CD4-positive, alpha-beta T cell (primary cell): ENCODE measurements around the gene CORO1A. TPM values are rescaled to one million over a fixed set of nuclear protein-coding genes. Genes with fewer than 3 reads are reported as not detected.
"Not testable (repeated sequence)": the region's sequence is repeated elsewhere in the genome, so short reads cannot be mapped to it uniquely, and the experiment has no call there.

Experiments
- ATAC-seq: fragments of 200-7000 bp; cut with Tn5 transposase; one replicate; pipeline ENCODE4 v1.10.0; 2022; ENCODE audit warnings: mild to moderate bottlenecking; ENCODE audit not compliant: poor library complexity
- CTCF ChIA-PET: fragments of 350-600 bp; sonication (Branson Sonifier 250); formaldehyde crosslinking; loops from one replicate; lab custom pipeline; 2021; ENCODE audit warnings: antibody characterized with exemption, inconsistent platforms; lab: Charles Lee
- POLR2A ChIA-PET: fragments of 350-600 bp; sonication (Branson Sonifier 250); formaldehyde crosslinking; loops from one replicate; lab custom pipeline; 2021; ENCODE audit warnings: antibody characterized with exemption, inconsistent platforms; lab: Charles Lee
- DNase-seq, 14 experiments: peaks; one replicate each; pipeline ENCODE4 v3.0.0-alpha.2; 2013 to 2020; ENCODE audit warnings: mixed read lengths in 2 of 14
- H3K27ac ChIP-seq, 2 donors: one replicate each; pipeline versions ENCODE4 v1.5.1 to v1.7.0; 2013; ENCODE audit warnings: low read length in 2 of 2, low read depth in 1 of 2, mild to moderate bottlenecking in 1 of 2
- H3K27me3 ChIP-seq, 2 experiments: 1 replicate in 1 of 2; 2 replicates in 1 of 2; pipeline versions ENCODE4 v1.6.1 to v1.7.0; 2013; ENCODE audit warnings: low read length in 2 of 2, control low read depth in 1 of 2, mild to moderate bottlenecking in 1 of 2, moderate library complexity in 1 of 2; ENCODE audit not compliant: insufficient read depth in 2 of 2, control insufficient read depth in 1 of 2
- H3K36me3 ChIP-seq: one replicate; pipeline ENCODE4 v1.6.1; 2013; ENCODE audit warnings: low read length, control low read depth; ENCODE audit not compliant: insufficient read depth
- H3K4me1 ChIP-seq: one replicate; pipeline ENCODE4 v1.6.1; 2013; ENCODE audit warnings: low read length, control low read depth; ENCODE audit not compliant: insufficient read depth
- H3K4me3 ChIP-seq: one replicate; pipeline ENCODE4 v1.5.1; 2013; ENCODE audit warnings: mild to moderate bottlenecking, low read length, moderate library complexity
- H3K9me3 ChIP-seq, 2 experiments: 1 replicate in 1 of 2; 2 replicates in 1 of 2; pipeline versions ENCODE4 v1.6.1 to v1.7.0; 2013; ENCODE audit warnings: low read length in 2 of 2, mild to moderate bottlenecking in 2 of 2, control low read depth in 1 of 2, moderate library complexity in 1 of 2; ENCODE audit not compliant: control insufficient read depth in 1 of 2, insufficient read depth in 1 of 2
- H3K27ac Mint-ChIP-seq: one replicate; pipeline ENCODE4 v1.8.0; 2020; ENCODE audit warnings: mixed read lengths
- H3K27me3 Mint-ChIP-seq: one replicate; pipeline ENCODE4 v1.8.0; 2021; ENCODE audit warnings: mixed read lengths
- H3K36me3 Mint-ChIP-seq: one replicate; pipeline ENCODE4 v1.8.0; 2021; ENCODE audit warnings: low read depth, mixed read lengths
- H3K4me1 Mint-ChIP-seq: one replicate; pipeline ENCODE4 v1.8.0; 2021; ENCODE audit warnings: low read depth, mixed read lengths
- H3K4me3 Mint-ChIP-seq: one replicate; pipeline ENCODE4 v1.8.0; 2020; ENCODE audit warnings: mild to moderate bottlenecking, mixed read lengths
- H3K9me3 Mint-ChIP-seq: one replicate; pipeline ENCODE4 v1.8.0; 2020; ENCODE audit warnings: mixed read lengths
- intact Hi-C, 2 experiments: fragments of 100-400 bp; cut with DNase I in 1 of 2; cut with micrococcal nuclease in 1 of 2; formaldehyde crosslinking; loops; one replicate each; pipeline versions ENCODE4 v1.15.1 to v1.9.0; 2023 to 2025; cut with DNase I, micrococcal nuclease
- total RNA-seq, 174 experiments: library from RNA in 2 of 174; stranded (reverse) in 2 of 174; gene quantifications; one replicate each; pipeline ENCODE4 v1.2.3 and lab custom pipeline; 2021 to 2026
- TF ChIP-seq, protein P1 (sequence below): fragments of 200-600 bp; IDR thresholded peaks from one replicate; pipeline ENCODE4 v1.8.0; 2022; ENCODE audit warnings: antibody characterized with exemption, mild to moderate bottlenecking

CORO1A gene
- total RNA-seq, 2 experiments from 2014 or later, result 411 to 416 TPM

DNA sequence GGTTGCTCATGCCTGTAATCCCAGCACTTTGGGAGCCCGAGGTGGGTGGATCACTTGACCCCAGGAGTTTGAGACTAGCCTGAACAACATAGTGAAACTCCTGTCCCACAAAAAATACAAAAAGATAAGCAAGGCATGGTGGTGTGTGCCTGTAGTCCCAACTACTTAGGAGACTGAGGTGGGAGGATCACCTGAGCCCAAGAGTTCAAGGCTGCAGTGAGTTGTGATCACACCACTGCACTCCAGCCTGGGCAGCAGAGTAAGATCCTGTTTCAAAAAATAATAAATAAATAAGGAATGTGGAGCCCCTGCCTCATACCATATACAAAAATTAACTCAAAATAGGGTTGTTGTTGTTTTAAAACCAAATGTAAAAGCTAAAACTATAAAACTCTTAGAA is 26.2 kb upstream of the CORO1A start:
- Mint-ChIP-seq H3K4me1 (no peaks in the 10 kb centered on the region), H3K4me3 (no peak overlapping the region), H3K27ac (no peak overlapping the region), H3K9me3 (no peaks in the 10 kb centered on the region), H3K36me3 (no peaks in the 10 kb centered on the region), H3K27me3 (no peaks in the 10 kb centered on the region)
- no peak for ATAC-seq
- Histone ChIP-seq H3K9me3 (no peaks in the 10 kb centered on the region), H3K36me3 (no peaks in the 10 kb centered on the region), H3K27ac (no peak overlapping the region), H3K27me3 (no peaks in the 10 kb centered on the region), H3K4me3 (no peak overlapping the region), H3K4me1 (no peaks in the 10 kb centered on the region)
- CTCF ChIA-PET, result interaction anchor here (0.6 kb wide), 1 partner anchor 22 kb away, joined by 3 read pairs; no protein-coding TSS in a partner anchor
- DNase-seq, result no peak
- TF ChIP-seq, protein P1, sequence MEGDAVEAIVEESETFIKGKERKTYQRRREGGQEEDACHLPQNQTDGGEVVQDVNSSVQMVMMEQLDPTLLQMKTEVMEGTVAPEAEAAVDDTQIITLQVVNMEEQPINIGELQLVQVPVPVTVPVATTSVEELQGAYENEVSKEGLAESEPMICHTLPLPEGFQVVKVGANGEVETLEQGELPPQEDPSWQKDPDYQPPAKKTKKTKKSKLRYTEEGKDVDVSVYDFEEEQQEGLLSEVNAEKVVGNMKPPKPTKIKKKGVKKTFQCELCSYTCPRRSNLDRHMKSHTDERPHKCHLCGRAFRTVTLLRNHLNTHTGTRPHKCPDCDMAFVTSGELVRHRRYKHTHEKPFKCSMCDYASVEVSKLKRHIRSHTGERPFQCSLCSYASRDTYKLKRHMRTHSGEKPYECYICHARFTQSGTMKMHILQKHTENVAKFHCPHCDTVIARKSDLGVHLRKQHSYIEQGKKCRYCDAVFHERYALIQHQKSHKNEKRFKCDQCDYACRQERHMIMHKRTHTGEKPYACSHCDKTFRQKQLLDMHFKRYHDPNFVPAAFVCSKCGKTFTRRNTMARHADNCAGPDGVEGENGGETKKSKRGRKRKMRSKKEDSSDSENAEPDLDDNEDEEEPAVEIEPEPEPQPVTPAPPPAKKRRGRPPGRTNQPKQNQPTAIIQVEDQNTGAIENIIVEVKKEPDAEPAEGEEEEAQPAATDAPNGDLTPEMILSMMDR, result no peak
- POLR2A ChIA-PET, result no interaction called here
- intact Hi-C loops, result no loop called here

DNA sequence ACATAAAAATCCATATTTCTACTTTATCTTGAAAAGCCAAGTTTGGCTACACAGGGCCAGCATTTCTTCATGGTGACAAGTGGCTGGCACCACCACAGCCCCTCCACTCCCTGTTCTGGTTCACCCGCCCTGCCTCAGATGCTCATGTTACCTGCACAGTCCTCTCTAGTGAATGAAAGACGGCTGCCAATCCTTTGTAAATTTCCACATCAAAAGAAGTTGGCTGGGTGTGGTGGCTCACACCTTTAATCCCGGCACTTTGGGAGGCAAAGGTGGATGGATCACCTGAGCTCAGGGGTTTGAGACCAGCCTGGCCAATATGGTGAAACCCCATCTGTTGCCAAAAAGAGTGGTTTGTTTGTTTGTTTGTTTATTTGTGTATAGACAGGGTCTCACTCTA is 19.9 kb upstream of the CORO1A start:
- Mint-ChIP-seq H3K27ac (no peak overlapping the region), H3K9me3 (no peaks in the 10 kb centered on the region), H3K27me3 (no peaks in the 10 kb centered on the region), H3K4me1 (peaks cover 28% of the 10 kb centered on the region), H3K36me3 (no peaks in the 10 kb centered on the region), H3K4me3 (no peak overlapping the region)
- Histone ChIP-seq H3K9me3 (no peaks in the 10 kb centered on the region), H3K4me1 (peaks cover 25% of the 10 kb centered on the region), H3K27me3 (no peaks in the 10 kb centered on the region), H3K36me3 (no peaks in the 10 kb centered on the region), H3K27ac (no peak overlapping the region), H3K4me3 (no peak overlapping the region)
- POLR2A ChIA-PET, result interaction anchor here (0.7 to 1.2 kb wide), 2 partner anchors 9 to 20 kb away, joined by 3 read pairs; partner anchors contain the start of gene CORO1A
- ATAC-seq (no peak), DNase-seq (no peak)
- CTCF ChIA-PET, result interaction anchor here (0.9 kb wide), 1 partner anchor 20 kb away, joined by 4 read pairs; no protein-coding TSS in a partner anchor
- TF ChIP-seq, protein P1, result no peak
- intact Hi-C loops, result no loop called here

DNA sequence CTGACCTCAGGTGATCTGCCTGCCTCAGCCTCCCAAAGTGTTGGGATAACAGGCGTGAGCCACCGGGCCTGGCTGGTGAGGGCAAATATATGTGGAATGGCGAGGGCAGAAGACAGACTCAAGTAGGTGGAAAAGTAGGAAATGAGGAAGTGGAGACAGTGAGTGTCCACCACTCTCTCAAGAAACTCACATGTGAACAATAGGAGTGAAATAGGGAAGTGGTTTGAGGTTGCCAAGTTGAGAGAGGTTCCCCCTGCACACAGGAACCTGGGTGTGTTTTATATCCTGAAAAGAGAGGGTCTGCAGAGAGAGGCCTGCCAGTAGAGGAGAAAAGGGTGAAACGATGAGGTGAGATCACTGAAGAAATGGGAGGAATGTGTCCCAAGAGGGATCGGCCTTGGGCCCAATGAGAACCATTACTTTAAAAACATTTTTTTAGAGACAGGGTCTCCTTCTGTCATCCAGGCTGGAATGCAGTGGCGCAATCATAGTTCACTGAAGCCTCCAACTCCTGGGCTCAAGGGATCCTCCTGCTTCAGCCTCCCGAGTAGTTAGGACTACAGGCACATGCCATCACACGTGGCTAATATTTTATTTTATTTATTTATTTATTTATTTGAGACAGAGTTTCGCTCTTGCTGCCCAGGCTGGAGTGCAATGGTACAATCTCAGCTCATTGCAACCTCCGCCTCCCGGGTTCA is 17.1 kb upstream of the CORO1A start:
- DNase-seq (peak in 4 of 14 experiments; percentile 13 to 62 (median 55)), ATAC-seq (no peak)
- H3K4me3 Mint-ChIP-seq, result peak overlapping the region; percentile 14
- H3K36me3 ChIP-seq, result no peaks in the 10 kb centered on the region
- peaks cover 25% of the 10 kb centered on the region for H3K4me1 ChIP-seq
- intact Hi-C loops, result no loop called here
- no peaks in the 10 kb centered on the region for H3K27me3 ChIP-seq
- no peaks in the 10 kb centered on the region for H3K36me3 Mint-ChIP-seq
- no peaks in the 10 kb centered on the region for H3K9me3 ChIP-seq
- H3K4me3 ChIP-seq, result no peak overlapping the region
- TF ChIP-seq, protein P1, result no peak
- no peak overlapping the region for H3K27ac ChIP-seq
- no peak overlapping the region for H3K27ac Mint-ChIP-seq
- CTCF ChIA-PET, result no interaction called here
- POLR2A ChIA-PET, result no interaction called here
- H3K9me3 Mint-ChIP-seq, result no peaks in the 10 kb centered on the region
- peaks cover 28% of the 10 kb centered on the region for H3K4me1 Mint-ChIP-seq
- H3K27me3 Mint-ChIP-seq, result no peaks in the 10 kb centered on the region

DNA sequence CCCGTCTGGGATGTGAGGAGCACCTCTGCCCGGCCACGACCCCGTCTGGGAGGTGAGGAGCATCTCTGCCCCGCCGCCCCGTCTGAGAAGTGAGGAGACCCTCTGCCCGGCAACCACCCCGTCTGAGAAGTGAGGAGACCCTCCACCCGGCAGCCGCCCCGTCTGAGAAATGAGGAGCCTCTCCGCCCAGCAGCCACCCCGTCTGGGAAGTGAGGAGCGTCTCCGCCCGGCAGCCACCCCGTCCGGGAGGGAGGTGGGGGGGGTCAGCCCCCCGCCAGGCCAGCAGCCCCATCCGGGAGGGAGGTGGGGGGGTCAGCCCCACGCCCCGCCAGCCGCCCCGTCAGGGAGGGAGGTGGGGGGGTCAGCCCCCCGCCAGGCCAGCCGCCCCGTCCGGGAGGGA is 14.7 kb upstream of the CORO1A start:
- H3K4me3 ChIP-seq, POLR2A ChIA-PET, H3K27me3 ChIP-seq, H3K27ac ChIP-seq, H3K36me3 Mint-ChIP-seq, H3K27ac Mint-ChIP-seq, intact Hi-C loops, H3K9me3 Mint-ChIP-seq, H3K36me3 ChIP-seq, H3K4me3 Mint-ChIP-seq, H3K27me3 Mint-ChIP-seq, ATAC-seq, H3K9me3 ChIP-seq, CTCF ChIA-PET, DNase-seq: not testable (repeated sequence)
- peaks cover 23% of the 10 kb centered on the region for H3K4me1 Mint-ChIP-seq
- H3K4me1 ChIP-seq, result peaks cover 19% of the 10 kb centered on the region

DNA sequence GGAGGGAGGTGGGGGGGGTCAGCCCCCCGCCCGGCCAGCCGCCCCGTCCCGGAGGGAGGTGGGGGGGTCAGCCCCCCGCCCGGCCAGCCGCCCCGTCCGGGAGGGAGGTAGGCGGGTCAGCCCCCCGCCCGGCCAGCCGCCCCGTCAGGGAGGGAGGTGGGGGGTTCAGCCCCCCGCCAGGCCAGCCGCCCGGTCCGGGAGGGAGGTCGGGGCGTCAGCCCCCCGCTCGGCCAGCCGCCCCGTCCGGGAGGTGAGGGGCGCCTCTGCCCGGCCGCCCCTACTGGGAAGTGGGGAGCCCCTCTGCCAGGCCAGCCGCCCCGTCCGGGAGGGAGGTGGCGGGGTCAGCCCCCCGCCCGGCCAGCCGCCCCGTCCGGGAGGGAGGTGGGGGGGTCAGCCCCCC is 14.0 kb upstream of the CORO1A start:
- H3K36me3 Mint-ChIP-seq, H3K4me3 ChIP-seq, H3K9me3 ChIP-seq, intact Hi-C loops, ATAC-seq, DNase-seq, H3K27ac ChIP-seq, H3K36me3 ChIP-seq, H3K27me3 Mint-ChIP-seq, CTCF ChIA-PET, H3K9me3 Mint-ChIP-seq, H3K27me3 ChIP-seq, H3K4me3 Mint-ChIP-seq, H3K27ac Mint-ChIP-seq: not testable (repeated sequence)
- POLR2A ChIA-PET, result interaction anchor here (0.6 kb wide), 1 partner anchor 14 kb away, joined by 3 read pairs; the partner anchor contains the start of gene CORO1A
- H3K4me1 Mint-ChIP-seq, result peaks cover 23% of the 10 kb centered on the region
- H3K4me1 ChIP-seq, result peaks cover 19% of the 10 kb centered on the region
